H1 (cell line): Measurements from ENCODE around the gene PTPRCAP. TPM values are rescaled to one million over a fixed set of nuclear protein-coding genes. Genes with fewer than 3 reads are reported as not detected.

ENCODE experiments used
- CEBPB ChIP-seq: IDR thresholded peaks from 2 replicates; pipeline ENCODE4 v1.6.1; 2012; ENCODE audit warnings: low read depth, low read length
- CHD2 ChIP-seq: IDR thresholded peaks from 2 replicates; pipeline ENCODE4 v1.6.1; 2012; ENCODE audit warnings: low read length, improper control_type of control experiment
- CREB1 ChIP-seq: IDR thresholded peaks from 2 replicates; pipeline ENCODE4 v1.6.1; 2012; ENCODE audit warnings: inconsistent platforms
- EP300 ChIP-seq, 2 experiments: IDR thresholded peaks; 1 replicate in 1 of 2; 2 replicates in 1 of 2; pipeline ENCODE4 v1.6.1; 2011 to 2012; ENCODE audit warnings: low read depth in 2 of 2, low read length in 2 of 2, mild to moderate bottlenecking in 2 of 2, borderline replicate concordance in 1 of 2, inconsistent platforms in 1 of 2, moderate library complexity in 1 of 2
- EZH2 ChIP-seq: fragments of 200-600 bp; sonication (generic); IDR thresholded peaks from 2 replicates; pipeline ENCODE4 v1.7.1; 2012; ENCODE audit warnings: low read depth, mild to moderate bottlenecking, moderate library complexity, low read length, inconsistent platforms; ENCODE audit not compliant: severe bottlenecking
- FOSL1 ChIP-seq: IDR thresholded peaks from 2 replicates; pipeline ENCODE4 v1.6.1; 2011; ENCODE audit warnings: mild to moderate bottlenecking, low read depth, low read length, moderate library complexity; ENCODE audit not compliant: insufficient read depth
- GTF2F1 ChIP-seq: IDR thresholded peaks from 2 replicates; pipeline ENCODE4 v1.6.1; 2012; ENCODE audit warnings: low read depth, low read length, improper control_type of control experiment, borderline replicate concordance
- HDAC2 ChIP-seq, 2 experiments: fragments of 300-600 bp in 1 of 2; sonication (generic) in 1 of 2; IDR thresholded peaks; 2 replicates each; pipeline ENCODE4 v1.6.1; 2011 to 2012; ENCODE audit warnings: low read depth in 2 of 2, low read length in 2 of 2, mild to moderate bottlenecking in 2 of 2, moderate library complexity in 2 of 2, borderline replicate concordance in 1 of 2, inconsistent platforms in 1 of 2
- JUN ChIP-seq: IDR thresholded peaks from 2 replicates; pipeline ENCODE4 v1.6.1; 2011; ENCODE audit warnings: low read depth, mild to moderate bottlenecking, improper control_type of control experiment, low read length
- JUND ChIP-seq: IDR thresholded peaks from 2 replicates; pipeline ENCODE4 v1.6.1; 2011; ENCODE audit warnings: mild to moderate bottlenecking, improper control_type of control experiment, low read length
- KDM1A ChIP-seq: fragments of 200-600, 300-600 bp; sonication (generic); IDR thresholded peaks from 2 replicates; pipeline ENCODE4 v1.7.1; 2016; ENCODE audit warnings: mild to moderate bottlenecking, low read length, borderline replicate concordance
- NRF1 ChIP-seq: IDR thresholded peaks from 2 replicates; pipeline ENCODE4 v1.6.1; 2011; ENCODE audit warnings: mild to moderate bottlenecking, low read depth, low read length, improper control_type of control experiment
- POLR2A ChIP-seq, 2 experiments: IDR thresholded peaks; 1 replicate in 1 of 2; 2 replicates in 1 of 2; pipeline ENCODE4 v1.6.1; 2011; ENCODE audit warnings: low read depth in 2 of 2, low read length in 2 of 2, mild to moderate bottlenecking in 2 of 2; ENCODE audit errors: control extremely low read depth in 1 of 2
- RAD21 ChIP-seq, 2 experiments: IDR thresholded peaks in 1 of 2; conservative IDR thresholded peaks in 1 of 2; 2 replicates each; pipeline ENCODE4 v1.6.1; 2011; ENCODE audit warnings: low read depth in 2 of 2, low read length in 2 of 2, improper control_type of control experiment in 1 of 2, inconsistent platforms in 1 of 2, mild to moderate bottlenecking in 1 of 2, moderate library complexity in 1 of 2
- RFX5 ChIP-seq: IDR thresholded peaks from 2 replicates; pipeline ENCODE4 v1.6.1; 2011; ENCODE audit warnings: low read depth, low read length, improper control_type of control experiment, borderline replicate concordance
- RNF2 ChIP-seq: fragments of 200-900, 300-1000 bp; sonication (generic); IDR thresholded peaks from 2 replicates; pipeline ENCODE4 v1.7.1; 2016; ENCODE audit warnings: borderline replicate concordance, low read depth, mild to moderate bottlenecking, antibody characterized with exemption, low read length; ENCODE audit not compliant: poor library complexity, severe bottlenecking; ENCODE audit errors: missing control alignments
- RXRA ChIP-seq: IDR thresholded peaks from 2 replicates; pipeline ENCODE4 v1.6.1; 2011; ENCODE audit warnings: low read depth, mild to moderate bottlenecking, low read length, moderate library complexity; ENCODE audit not compliant: insufficient read depth
- SP2 ChIP-seq: IDR thresholded peaks from 2 replicates; pipeline ENCODE4 v1.6.1; 2012; ENCODE audit warnings: mild to moderate bottlenecking, low read length, inconsistent platforms
- SRF ChIP-seq: IDR thresholded peaks from 2 replicates; pipeline ENCODE4 v1.6.1; 2011; ENCODE audit warnings: mild to moderate bottlenecking, low read depth, low read length, moderate library complexity
- SUZ12 ChIP-seq: fragments of 200-600 bp; sonication (generic); IDR thresholded peaks from 2 replicates; pipeline ENCODE4 v1.6.1; 2012; ENCODE audit warnings: mild to moderate bottlenecking, inconsistent platforms, low read length, moderate library complexity, mixed read lengths
- polyA plus RNA-seq, 7 experiments: library from polyadenylated mRNA; depleted of rRNA in 3 of 7; stranded (reverse) in 5 of 7; unstranded in 2 of 7; fragments of >200 nt in 5 of 7; fragments of 200-250 nt in 2 of 7; gene quantifications; 1 replicate in 5 of 7; 2 replicates in 1 of 7; 4 replicates in 1 of 7; pipeline versions ENCODE4 v1.2.1 to v1.2.3, GENCODE V29; 2011 to 2013; ENCODE audit warnings: missing spikeins in 2 of 7, mixed read lengths in 2 of 7
- total RNA-seq: library from RNA; stranded (reverse); fragmentation: NEBNext Ultra II Directional; extraction: Animal tissue kit (Norgen Biotek cat#: 25700); gene quantifications from 2 replicates; pipeline ENCODE4 v1.2.1, GENCODE V29; 2021
- TF ChIP-seq, protein P1 (sequence below), 3 experiments: IDR thresholded peaks; 1 replicate in 2 of 3; 2 replicates in 1 of 3; pipeline versions ENCODE4 v1.5.1 to v1.6.1; 2011; ENCODE audit warnings: low read length in 3 of 3, mild to moderate bottlenecking in 3 of 3, inconsistent platforms in 2 of 3, low read depth in 1 of 3, moderate library complexity in 1 of 3; ENCODE audit not compliant: insufficient read depth in 1 of 3; ENCODE audit errors: control extremely low read depth in 1 of 3

Gene PTPRCAP
- total and polyA plus RNA-seq, 2 of the 8 experiments (the other 6 are each of a cell fraction or from before 2014, with no cell fraction given): 0.78 to 6.7 TPM

- TF ChIP-seq JUN: no peak
- no peak for TF ChIP-seq SUZ12
- no peak for TF ChIP-seq SP2
- no peak for TF ChIP-seq JUND
- no peak for TF ChIP-seq NRF1
- TF ChIP-seq CEBPB: no peak
- no peak for TF ChIP-seq GTF2F1
- TF ChIP-seq RFX5: no peak
- no peak for TF ChIP-seq HDAC2 (IDR thresholded peaks at IDR 0.05; ENCODE audit: borderline replicate concordance in 1 of 2, low read depth in 2 of 2, low read length in 2 of 2)
- peak in 1 of 2 experiments; percentile 83; a peak in 2 of 3 replicates for TF ChIP-seq POLR2A (IDR thresholded peaks at IDR 0.05; ENCODE audit: control extremely low read depth in 1 of 2, low read depth in 2 of 2, low read length in 2 of 2)
- no peak for TF ChIP-seq CREB1
- TF ChIP-seq EP300 (IDR thresholded peaks at IDR 0.05; ENCODE audit: borderline replicate concordance in 1 of 2, low read depth in 2 of 2, low read length in 2 of 2): no peak
- TF ChIP-seq RXRA: no peak
- TF ChIP-seq RNF2: no peak
- no peak for TF ChIP-seq KDM1A
- no peak for TF ChIP-seq EZH2
- TF ChIP-seq FOSL1: no peak
- TF ChIP-seq SRF: no peak
- TF ChIP-seq RAD21 (IDR thresholded peaks at IDR 0.05 in 1 of 2, conservative IDR thresholded peaks at IDR 0.05 in 1 of 2; ENCODE audit: low read depth in 2 of 2, low read length in 2 of 2): no peak
- TF ChIP-seq, protein P1, sequence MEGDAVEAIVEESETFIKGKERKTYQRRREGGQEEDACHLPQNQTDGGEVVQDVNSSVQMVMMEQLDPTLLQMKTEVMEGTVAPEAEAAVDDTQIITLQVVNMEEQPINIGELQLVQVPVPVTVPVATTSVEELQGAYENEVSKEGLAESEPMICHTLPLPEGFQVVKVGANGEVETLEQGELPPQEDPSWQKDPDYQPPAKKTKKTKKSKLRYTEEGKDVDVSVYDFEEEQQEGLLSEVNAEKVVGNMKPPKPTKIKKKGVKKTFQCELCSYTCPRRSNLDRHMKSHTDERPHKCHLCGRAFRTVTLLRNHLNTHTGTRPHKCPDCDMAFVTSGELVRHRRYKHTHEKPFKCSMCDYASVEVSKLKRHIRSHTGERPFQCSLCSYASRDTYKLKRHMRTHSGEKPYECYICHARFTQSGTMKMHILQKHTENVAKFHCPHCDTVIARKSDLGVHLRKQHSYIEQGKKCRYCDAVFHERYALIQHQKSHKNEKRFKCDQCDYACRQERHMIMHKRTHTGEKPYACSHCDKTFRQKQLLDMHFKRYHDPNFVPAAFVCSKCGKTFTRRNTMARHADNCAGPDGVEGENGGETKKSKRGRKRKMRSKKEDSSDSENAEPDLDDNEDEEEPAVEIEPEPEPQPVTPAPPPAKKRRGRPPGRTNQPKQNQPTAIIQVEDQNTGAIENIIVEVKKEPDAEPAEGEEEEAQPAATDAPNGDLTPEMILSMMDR (IDR thresholded peaks at IDR 0.05; ENCODE audit: control extremely low read depth in 1 of 3, insufficient read depth in 1 of 3, low read depth in 1 of 3, low read length in 3 of 3): no peak
- no peak for TF ChIP-seq CHD2
Observed at GRCh38 chr11:67464411-67465188, 27.1 kb upstream of the PTPRCAP start (continued).
